ENCODE results near the gene RPGR.

The RPGR gene

DNA sequence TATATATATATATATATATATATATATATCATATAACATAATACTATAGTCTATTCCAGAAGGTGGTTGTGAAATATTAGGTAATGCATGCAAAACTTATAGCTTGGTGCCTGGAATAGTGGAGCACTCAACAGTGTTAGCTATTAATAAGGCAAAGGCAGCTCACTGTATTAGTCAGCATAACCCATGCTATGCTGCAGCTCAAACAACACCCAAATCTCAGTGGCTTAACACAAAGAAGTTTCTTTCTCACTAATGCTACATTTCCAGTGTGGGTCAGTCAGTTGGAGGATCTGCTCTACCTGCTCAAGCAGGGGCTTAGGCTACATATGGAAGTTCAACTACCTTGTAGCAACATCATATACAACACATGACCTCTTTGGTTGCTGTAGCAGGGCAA, 5.2 kb upstream of the RPGR start (continued):
- TF ChIP-seq, protein P1, sequence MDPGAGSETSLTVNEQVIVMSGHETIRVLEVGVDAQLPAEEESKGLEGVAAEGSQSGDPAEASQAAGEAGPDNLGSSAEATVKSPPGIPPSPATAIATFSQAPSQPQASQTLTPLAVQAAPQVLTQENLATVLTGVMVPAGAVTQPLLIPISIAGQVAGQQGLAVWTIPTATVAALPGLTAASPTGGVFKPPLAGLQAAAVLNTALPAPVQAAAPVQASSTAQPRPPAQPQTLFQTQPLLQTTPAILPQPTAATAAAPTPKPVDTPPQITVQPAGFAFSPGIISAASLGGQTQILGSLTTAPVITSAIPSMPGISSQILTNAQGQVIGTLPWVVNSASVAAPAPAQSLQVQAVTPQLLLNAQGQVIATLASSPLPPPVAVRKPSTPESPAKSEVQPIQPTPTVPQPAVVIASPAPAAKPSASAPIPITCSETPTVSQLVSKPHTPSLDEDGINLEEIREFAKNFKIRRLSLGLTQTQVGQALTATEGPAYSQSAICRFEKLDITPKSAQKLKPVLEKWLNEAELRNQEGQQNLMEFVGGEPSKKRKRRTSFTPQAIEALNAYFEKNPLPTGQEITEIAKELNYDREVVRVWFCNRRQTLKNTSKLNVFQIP (CRISPR knock-in tag; IDR thresholded peaks at IDR 0.05; ENCODE audit: borderline replicate concordance, low read depth): no peak
- no peak for TF ChIP-seq GLIS3 (CRISPR knock-in tag; IDR thresholded peaks at IDR 0.05)

- ATAC-seq: peak; percentile 2; the same call in 2 of the 3 replicates
- TF ChIP-seq BACH2 (CRISPR knock-in tag; IDR thresholded peaks at IDR 0.05; ENCODE audit: borderline replicate concordance) (no peak), ARNTL (CRISPR knock-in tag; IDR thresholded peaks at IDR 0.05; ENCODE audit: borderline replicate concordance, low read depth) (no peak), CSDC2 (CRISPR knock-in tag; IDR thresholded peaks at IDR 0.05) (no peak), ZC3H10 (CRISPR knock-in tag; IDR thresholded peaks at IDR 0.05) (no peak), GLIS3 (CRISPR knock-in tag; IDR thresholded peaks at IDR 0.05) (no peak), CREB5 (CRISPR knock-in tag; IDR thresholded peaks at IDR 0.05; ENCODE audit: low read depth) (no peak), CSRNP3 (CRISPR knock-in tag; IDR thresholded peaks at IDR 0.05) (no peak), PPARA (CRISPR knock-in tag; IDR thresholded peaks at IDR 0.05; ENCODE audit: borderline replicate concordance) (no peak), SNAI2 (CRISPR knock-in tag; IDR thresholded peaks at IDR 0.05) (no peak), ZNF565 (CRISPR knock-in tag; conservative IDR thresholded peaks at IDR 0.05; ENCODE audit: low read depth) (no peak), ZNF70 (CRISPR knock-in tag; IDR thresholded peaks at IDR 0.05) (no peak), TCF4 (CRISPR knock-in tag; IDR thresholded peaks at IDR 0.05; ENCODE audit: borderline replicate concordance) (no peak), RARB (CRISPR knock-in tag; IDR thresholded peaks at IDR 0.05) (no peak)
- TF ChIP-seq, protein P1 (CRISPR knock-in tag; IDR thresholded peaks at IDR 0.05; ENCODE audit: borderline replicate concordance, low read depth): no peak
- TF ChIP-seq, protein P2, sequence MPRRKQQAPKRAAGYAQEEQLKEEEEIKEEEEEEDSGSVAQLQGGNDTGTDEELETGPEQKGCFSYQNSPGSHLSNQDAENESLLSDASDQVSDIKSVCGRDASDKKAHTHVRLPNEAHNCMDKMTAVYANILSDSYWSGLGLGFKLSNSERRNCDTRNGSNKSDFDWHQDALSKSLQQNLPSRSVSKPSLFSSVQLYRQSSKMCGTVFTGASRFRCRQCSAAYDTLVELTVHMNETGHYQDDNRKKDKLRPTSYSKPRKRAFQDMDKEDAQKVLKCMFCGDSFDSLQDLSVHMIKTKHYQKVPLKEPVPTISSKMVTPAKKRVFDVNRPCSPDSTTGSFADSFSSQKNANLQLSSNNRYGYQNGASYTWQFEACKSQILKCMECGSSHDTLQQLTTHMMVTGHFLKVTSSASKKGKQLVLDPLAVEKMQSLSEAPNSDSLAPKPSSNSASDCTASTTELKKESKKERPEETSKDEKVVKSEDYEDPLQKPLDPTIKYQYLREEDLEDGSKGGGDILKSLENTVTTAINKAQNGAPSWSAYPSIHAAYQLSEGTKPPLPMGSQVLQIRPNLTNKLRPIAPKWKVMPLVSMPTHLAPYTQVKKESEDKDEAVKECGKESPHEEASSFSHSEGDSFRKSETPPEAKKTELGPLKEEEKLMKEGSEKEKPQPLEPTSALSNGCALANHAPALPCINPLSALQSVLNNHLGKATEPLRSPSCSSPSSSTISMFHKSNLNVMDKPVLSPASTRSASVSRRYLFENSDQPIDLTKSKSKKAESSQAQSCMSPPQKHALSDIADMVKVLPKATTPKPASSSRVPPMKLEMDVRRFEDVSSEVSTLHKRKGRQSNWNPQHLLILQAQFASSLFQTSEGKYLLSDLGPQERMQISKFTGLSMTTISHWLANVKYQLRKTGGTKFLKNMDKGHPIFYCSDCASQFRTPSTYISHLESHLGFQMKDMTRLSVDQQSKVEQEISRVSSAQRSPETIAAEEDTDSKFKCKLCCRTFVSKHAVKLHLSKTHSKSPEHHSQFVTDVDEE (CRISPR knock-in tag; IDR thresholded peaks at IDR 0.05): no peak
- TF ChIP-seq, protein P3, sequence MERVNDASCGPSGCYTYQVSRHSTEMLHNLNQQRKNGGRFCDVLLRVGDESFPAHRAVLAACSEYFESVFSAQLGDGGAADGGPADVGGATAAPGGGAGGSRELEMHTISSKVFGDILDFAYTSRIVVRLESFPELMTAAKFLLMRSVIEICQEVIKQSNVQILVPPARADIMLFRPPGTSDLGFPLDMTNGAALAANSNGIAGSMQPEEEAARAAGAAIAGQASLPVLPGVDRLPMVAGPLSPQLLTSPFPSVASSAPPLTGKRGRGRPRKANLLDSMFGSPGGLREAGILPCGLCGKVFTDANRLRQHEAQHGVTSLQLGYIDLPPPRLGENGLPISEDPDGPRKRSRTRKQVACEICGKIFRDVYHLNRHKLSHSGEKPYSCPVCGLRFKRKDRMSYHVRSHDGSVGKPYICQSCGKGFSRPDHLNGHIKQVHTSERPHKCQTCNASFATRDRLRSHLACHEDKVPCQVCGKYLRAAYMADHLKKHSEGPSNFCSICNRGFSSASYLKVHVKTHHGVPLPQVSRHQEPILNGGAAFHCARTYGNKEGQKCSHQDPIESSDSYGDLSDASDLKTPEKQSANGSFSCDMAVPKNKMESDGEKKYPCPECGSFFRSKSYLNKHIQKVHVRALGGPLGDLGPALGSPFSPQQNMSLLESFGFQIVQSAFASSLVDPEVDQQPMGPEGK (CRISPR knock-in tag; IDR thresholded peaks at IDR 0.05; ENCODE audit: borderline replicate concordance): no peak
Measured at GRCh38 chrX:38327775-38328081, 419 bp upstream of the RPGR start.

GRCh38 chrX:38326086-38326485, 1.2 kb downstream of the RPGR start:
- ATAC-seq: no peak
- TF ChIP-seq TCF4 (CRISPR knock-in tag; IDR thresholded peaks at IDR 0.05; ENCODE audit: borderline replicate concordance) (no peak), ZC3H10 (CRISPR knock-in tag; IDR thresholded peaks at IDR 0.05) (no peak), CSRNP3 (CRISPR knock-in tag; IDR thresholded peaks at IDR 0.05) (no peak), GLIS3 (CRISPR knock-in tag; IDR thresholded peaks at IDR 0.05) (no peak), ZNF565 (CRISPR knock-in tag; conservative IDR thresholded peaks at IDR 0.05; ENCODE audit: low read depth) (no peak), CSDC2 (CRISPR knock-in tag; IDR thresholded peaks at IDR 0.05) (no peak), CREB5 (CRISPR knock-in tag; IDR thresholded peaks at IDR 0.05; ENCODE audit: low read depth) (no peak), SNAI2 (CRISPR knock-in tag; IDR thresholded peaks at IDR 0.05) (no peak)
- TF ChIP-seq, protein P3 (CRISPR knock-in tag; IDR thresholded peaks at IDR 0.05; ENCODE audit: borderline replicate concordance): no peak
